ENCODE results near the gene TGFBR3. TPM values are rescaled to one million over a fixed set of nuclear protein-coding genes. Genes with fewer than 3 reads are reported as not detected.

TGFBR3 gene
- total and polyA plus RNA-seq, 2 of the 8 experiments (the other 6 are each of a cell fraction or from before 2014, with no cell fraction given) = 2.0 to 6.1 TPM

DNA sequence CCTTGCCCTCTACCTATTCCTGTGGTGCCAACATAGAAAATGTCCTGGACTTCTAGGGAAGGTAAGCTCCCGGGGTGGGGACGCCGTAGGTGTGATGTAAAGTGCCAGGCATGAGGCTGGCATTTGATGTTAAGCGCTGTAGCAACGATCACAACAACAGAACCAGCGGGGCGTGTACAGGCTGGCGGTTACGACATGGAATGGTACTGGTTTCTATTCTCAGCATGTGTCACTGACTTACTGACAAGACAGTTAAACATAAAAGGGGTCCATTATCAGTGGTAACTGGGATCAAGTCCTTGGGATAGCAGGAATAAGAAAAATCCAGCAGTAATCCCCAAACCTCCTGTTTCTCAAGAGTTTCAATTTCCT is 58.9 kb downstream of the TGFBR3 start:
- no peaks in the 10 kb centered on the region for H3K79me1 ChIP-seq (ENCODE audit: low read depth, low read length)
- H3K27me3 ChIP-seq (replicated peaks in 1 of 4; ENCODE audit: control insufficient read depth in 3 of 4, extremely low read depth in 1 of 4, insufficient read depth in 3 of 4, low read length in 3 of 4) = no peaks in the 10 kb centered on the region
- no peaks in the 10 kb centered on the region for H4K20me1 ChIP-seq (replicated peaks in 1 of 2; ENCODE audit: control insufficient read depth in 1 of 2, insufficient read depth in 2 of 2, low read length in 2 of 2)
- no peak overlapping the region for H4K8ac ChIP-seq (ENCODE audit: extremely low read depth, insufficient read depth, low read length)
- H3K4me3 ChIP-seq (ENCODE audit: extremely low read depth in 1 of 4, insufficient read depth in 2 of 4, low read depth in 3 of 4, low read length in 4 of 4) = no peak overlapping the region
- no peak overlapping the region for H2BK12ac ChIP-seq (ENCODE audit: low read depth, low read length)
- H3K9ac ChIP-seq (replicated peaks in 1 of 4; ENCODE audit: extremely low read depth in 1 of 4, low read depth in 3 of 4, low read length in 3 of 4) = no peak overlapping the region
- no peak overlapping the region for H3K4ac ChIP-seq (replicated peaks; ENCODE audit: insufficient read length, low read depth, low read length)
- no peak overlapping the region for H2BK20ac ChIP-seq (ENCODE audit: low read length)
- TF ChIP-seq NANOG (IDR thresholded peaks at IDR 0.05; ENCODE audit: insufficient read depth, low read depth, low read length, poor library complexity, severe bottlenecking) (no peak), SP2 (IDR thresholded peaks at IDR 0.05; ENCODE audit: low read length) (no peak), SRF (IDR thresholded peaks at IDR 0.05; ENCODE audit: low read depth, low read length) (no peak), RNF2 (IDR thresholded peaks at IDR 0.05; ENCODE audit: borderline replicate concordance, low read depth, low read length, missing control alignments, poor library complexity, severe bottlenecking) (no peak), POLR2AphosphoS5 (IDR thresholded peaks at IDR 0.05; ENCODE audit: low read depth, low read length) (no peak), SIX5 (IDR thresholded peaks at IDR 0.05; ENCODE audit: low read depth, low read length) (no peak), KDM5A (IDR thresholded peaks at IDR 0.05; ENCODE audit: low read length) (no peak), MAFK (IDR thresholded peaks at IDR 0.05; ENCODE audit: low read depth, low read length) (no peak)
- TF ChIP-seq, protein P1, sequence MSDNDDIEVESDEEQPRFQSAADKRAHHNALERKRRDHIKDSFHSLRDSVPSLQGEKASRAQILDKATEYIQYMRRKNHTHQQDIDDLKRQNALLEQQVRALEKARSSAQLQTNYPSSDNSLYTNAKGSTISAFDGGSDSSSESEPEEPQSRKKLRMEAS (IDR thresholded peaks at IDR 0.05) = no peak
- TF ChIP-seq, protein P2, sequence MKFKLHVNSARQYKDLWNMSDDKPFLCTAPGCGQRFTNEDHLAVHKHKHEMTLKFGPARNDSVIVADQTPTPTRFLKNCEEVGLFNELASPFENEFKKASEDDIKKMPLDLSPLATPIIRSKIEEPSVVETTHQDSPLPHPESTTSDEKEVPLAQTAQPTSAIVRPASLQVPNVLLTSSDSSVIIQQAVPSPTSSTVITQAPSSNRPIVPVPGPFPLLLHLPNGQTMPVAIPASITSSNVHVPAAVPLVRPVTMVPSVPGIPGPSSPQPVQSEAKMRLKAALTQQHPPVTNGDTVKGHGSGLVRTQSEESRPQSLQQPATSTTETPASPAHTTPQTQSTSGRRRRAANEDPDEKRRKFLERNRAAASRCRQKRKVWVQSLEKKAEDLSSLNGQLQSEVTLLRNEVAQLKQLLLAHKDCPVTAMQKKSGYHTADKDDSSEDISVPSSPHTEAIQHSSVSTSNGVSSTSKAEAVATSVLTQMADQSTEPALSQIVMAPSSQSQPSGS (IDR thresholded peaks at IDR 0.05; ENCODE audit: low read length) = no peak
- H2BK120ac ChIP-seq (replicated peaks; ENCODE audit: low read depth, low read length) = no peak overlapping the region
- no peaks in the 10 kb centered on the region for H3K4me1 ChIP-seq (replicated peaks in 1 of 4; ENCODE audit: control insufficient read depth in 3 of 4, insufficient read depth in 4 of 4, low read length in 3 of 4)
- H3K4me2 ChIP-seq (ENCODE audit: insufficient read depth in 1 of 2, low read depth in 2 of 2, low read length in 2 of 2) = no peak overlapping the region
- ChIA-PET POLR2A (ENCODE audit: partially characterized antibody) (no interaction called here), CTCF (ENCODE audit: partially characterized antibody) (interaction anchor here (1.7 kb wide), 1 partner anchor 20 kb away, joined by 4 read pairs; no protein-coding TSS in a partner anchor)
- H4K5ac ChIP-seq (ENCODE audit: insufficient read length, low read depth, low read length) = no peak overlapping the region
- WGBS, 2 experiments (ENCODE audit: extremely low coverage in 1 of 2, insufficient coverage in 1 of 2, insufficient read length in 1 of 2, insufficient replicate concordance in 2 of 2, low coverage in 1 of 2, low lambda C conversion rate in 2 of 2, missing lambda C conversion rate in 1 of 2) = 95% methylated on average over 9 of the region's 9 CpGs; no CpG with 5 or more reads in 1 of the 2 experiments
- H3K79me2 ChIP-seq (ENCODE audit: control insufficient read depth in 1 of 2, insufficient read depth in 2 of 2, low read length in 2 of 2) = no peaks in the 10 kb centered on the region
- H3K36me3 ChIP-seq (ENCODE audit: control insufficient read depth in 2 of 4, insufficient read depth in 4 of 4, low read length in 3 of 4) = no peaks in the 10 kb centered on the region; a peak in 2 of 8 replicates
- FAIRE-seq (no peak), DNase-seq (ENCODE audit: low read depth in 1 of 2, low spot score in 2 of 2) (no peak)
- H2AK5ac ChIP-seq (ENCODE audit: low read depth, low read length) = no peak overlapping the region
- no peak overlapping the region for H4K91ac ChIP-seq (replicated peaks; ENCODE audit: insufficient read length, low read length)
- no peak overlapping the region for H3K14ac ChIP-seq (ENCODE audit: insufficient read length)
- H3K23me2 ChIP-seq (ENCODE audit: low read depth, low read length) = no peaks in the 10 kb centered on the region
- H2BK15ac ChIP-seq (ENCODE audit: low read length) = no peak overlapping the region
- H3K56ac ChIP-seq (replicated peaks; ENCODE audit: insufficient read length, low read depth, low read length) = no peak overlapping the region
- no peak overlapping the region for H3K23ac ChIP-seq (ENCODE audit: insufficient read length)
- no peak overlapping the region for H2BK5ac ChIP-seq (ENCODE audit: low read depth, low read length)
- no peak overlapping the region for H3K18ac ChIP-seq (ENCODE audit: extremely low read depth, low read length)
- no peak overlapping the region for H2AFZ ChIP-seq (ENCODE audit: low read length)
- H3K27ac ChIP-seq (ENCODE audit: low read depth, low read length) = no peak overlapping the region
- H3K9me3 ChIP-seq (ENCODE audit: insufficient read depth in 2 of 2, low read depth in 1 of 2, low read length in 1 of 2) = no peaks in the 10 kb centered on the region

Measured in H1 (cell line).